NK-92 (cell line): ENCODE results near the gene MECP2.
A peak's percentile ranks its signal among the peaks of the same experiment; 100 is the strongest.
"Not testable (repeated sequence)": the region's sequence is repeated elsewhere in the genome, so short reads cannot be mapped to it uniquely, and the experiment has no call there.

ENCODE experiments used
- DNase-seq: peaks from one replicate; lab custom pipeline; 2025; ENCODE audit not compliant: unreplicated experiment; lab: John Stamatoyannopoulos, UW

Gene MECP2

GRCh38 chrX:154097589-154098541 lies at the start of gene MECP2:
Gene MECP2, minus strand, starts transcription at chrX:154097717.
- peak; percentile 38 for DNase-seq

- DNase-seq = not testable (repeated sequence)
These were observed 46.5 kb upstream of the MECP2 start, which contains the start of gene OPN1LW for GRCh38 chrX:154144010-154144409. Gene OPN1LW, plus strand, starts transcription at chrX:154144243. Its CDS starts 41 bp downstream, at chrX:154144284.

GRCh38 chrX:154142950-154143745 lies 45.6 kb upstream of the MECP2 start:
- DNase-seq = no peak

- no peak for DNase-seq
These were observed 44.9 kb upstream of the MECP2 start for GRCh38 chrX:154142386-154142785.

GRCh38 chrX:154140742-154141141 lies 43.2 kb upstream of the MECP2 start:
- DNase-seq = no peak

- no peak for DNase-seq
These were observed 42.7 kb upstream of the MECP2 start for GRCh38 chrX:154140206-154140605.

- DNase-seq = no peak
These were observed 41.3 kb upstream of the MECP2 start for GRCh38 chrX:154138857-154139256.

GRCh38 chrX:154136627-154137161 lies 39.2 kb upstream of the MECP2 start:
- DNase-seq = no peak

GRCh38 chrX:154135458-154136229 lies 38.1 kb upstream of the MECP2 start:
- no peak for DNase-seq

GRCh38 chrX:154132366-154132765 lies 34.8 kb upstream of the MECP2 start:
- DNase-seq = no peak

- DNase-seq = no peak
These were observed 34.4 kb upstream of the MECP2 start for GRCh38 chrX:154131955-154132354.

GRCh38 chrX:154126101-154126500 lies 28.6 kb upstream of the MECP2 start:
- no peak for DNase-seq

- no peak for DNase-seq
These were observed 28.0 kb upstream of the MECP2 start for GRCh38 chrX:154125391-154126040.

GRCh38 chrX:154123241-154124219 lies 26.0 kb upstream of the MECP2 start:
- no peak for DNase-seq

- DNase-seq = no peak
These were observed 24.4 kb upstream of the MECP2 start for GRCh38 chrX:154121961-154122360.

GRCh38 chrX:154121207-154121606 lies 23.7 kb upstream of the MECP2 start:
- no peak for DNase-seq

GRCh38 chrX:154120567-154120966 lies 23.1 kb upstream of the MECP2 start:
- no peak for DNase-seq

GRCh38 chrX:154117566-154117965 lies 20.0 kb upstream of the MECP2 start:
- no peak for DNase-seq
